ENCODE results near the gene GATA3.

GATA3 gene

GRCh38 chr10:8051109-8051821, 3.2 kb upstream of the GATA3 start:
- DNase-seq: no peak

GRCh38 chr10:8051851-8052257, 2.6 kb upstream of the GATA3 start:
- DNase-seq: no peak

- DNase-seq: peak; percentile 32
These were observed 2.0 kb upstream of the GATA3 start for GRCh38 chr10:8052341-8052955.

- no peak for DNase-seq
These were observed 1.5 kb upstream of the GATA3 start for GRCh38 chr10:8052956-8053445.

GRCh38 chr10:8053446-8054243, 843 bp upstream of the GATA3 start:
- peak; percentile 94 for DNase-seq

- DNase-seq: no peak
These were observed 319 bp upstream of the GATA3 start for GRCh38 chr10:8054244-8054493.

- peak; percentile 37 for DNase-seq
These were observed 1.2 kb downstream of the GATA3 start for GRCh38 chr10:8055420-8056349.

GRCh38 chr10:8056378-8056777, 1.9 kb downstream of the GATA3 start:
- no peak for DNase-seq

GRCh38 chr10:8056871-8057331, 2.4 kb downstream of the GATA3 start:
- DNase-seq: peak; percentile 83

GRCh38 chr10:8057636-8058273, 3.3 kb downstream of the GATA3 start:
- peak; percentile 26 for DNase-seq

GRCh38 chr10:8058274-8059111, 4.0 kb downstream of the GATA3 start:
- DNase-seq: no peak

GRCh38 chr10:8059191-8059936, 4.9 kb downstream of the GATA3 start:
- no peak for DNase-seq

- peak; percentile 92 for DNase-seq
These were observed 5.7 kb downstream of the GATA3 start for GRCh38 chr10:8060010-8060703.

GRCh38 chr10:8060704-8061121, 6.2 kb downstream of the GATA3 start:
- DNase-seq: no peak

- peak; percentile 65 for DNase-seq
These were observed 7.1 kb downstream of the GATA3 start for GRCh38 chr10:8061274-8062211.

GRCh38 chr10:8063128-8063908, 8.8 kb downstream of the GATA3 start:
- DNase-seq: no peak

GRCh38 chr10:8063935-8064334, 9.4 kb downstream of the GATA3 start:
- DNase-seq: no peak

- no peak for DNase-seq
These were observed 9.9 kb downstream of the GATA3 start for GRCh38 chr10:8064436-8064835.

Measured in activated CD4-positive, alpha-beta T cell treated with anti-CD3 and anti-CD28 coated beads, Interleukin-2, amount 50 U/mL, for 16 hours (primary cell).